ENCODE data around the gene ADSS2. TPM values are rescaled to one million over a fixed set of nuclear protein-coding genes. Genes with fewer than 3 reads are reported as not detected.

Gene ADSS2
- total RNA-seq, 1 donor from 2014 or later: 38.5 TPM

- intact Hi-C loops (cut with DNase I): no loop called here
- TF ChIP-seq, protein P1, sequence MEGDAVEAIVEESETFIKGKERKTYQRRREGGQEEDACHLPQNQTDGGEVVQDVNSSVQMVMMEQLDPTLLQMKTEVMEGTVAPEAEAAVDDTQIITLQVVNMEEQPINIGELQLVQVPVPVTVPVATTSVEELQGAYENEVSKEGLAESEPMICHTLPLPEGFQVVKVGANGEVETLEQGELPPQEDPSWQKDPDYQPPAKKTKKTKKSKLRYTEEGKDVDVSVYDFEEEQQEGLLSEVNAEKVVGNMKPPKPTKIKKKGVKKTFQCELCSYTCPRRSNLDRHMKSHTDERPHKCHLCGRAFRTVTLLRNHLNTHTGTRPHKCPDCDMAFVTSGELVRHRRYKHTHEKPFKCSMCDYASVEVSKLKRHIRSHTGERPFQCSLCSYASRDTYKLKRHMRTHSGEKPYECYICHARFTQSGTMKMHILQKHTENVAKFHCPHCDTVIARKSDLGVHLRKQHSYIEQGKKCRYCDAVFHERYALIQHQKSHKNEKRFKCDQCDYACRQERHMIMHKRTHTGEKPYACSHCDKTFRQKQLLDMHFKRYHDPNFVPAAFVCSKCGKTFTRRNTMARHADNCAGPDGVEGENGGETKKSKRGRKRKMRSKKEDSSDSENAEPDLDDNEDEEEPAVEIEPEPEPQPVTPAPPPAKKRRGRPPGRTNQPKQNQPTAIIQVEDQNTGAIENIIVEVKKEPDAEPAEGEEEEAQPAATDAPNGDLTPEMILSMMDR (IDR thresholded peaks at IDR 0.05): no peak
- DNase-seq: no peak
- H3K36me3 ChIP-seq: no peaks in the 10 kb centered on the region
- H3K4me3 ChIP-seq: no peak overlapping the region
- peak; percentile 58 to 64 for ATAC-seq
- peak overlapping the region; percentile 12 for H3K27ac ChIP-seq
- no peaks in the 10 kb centered on the region for H3K9me3 ChIP-seq
- H3K27me3 ChIP-seq (ENCODE audit: low read depth): no peaks in the 10 kb centered on the region
- H3K4me1 ChIP-seq: peaks cover 3% of the 10 kb centered on the region
Observed at GRCh38 chr1:244361764-244362473, 89.8 kb downstream of the ADSS2 start.

Other genes starting within 250 kb of the ADSS2 start
- gene CATSPERE, start 9.4 kb upstream of the ADSS2 start, total RNA-seq: 1.7 TPM
- 43.7 TPM for gene DESI2, start 201.2 kb upstream of the ADSS2 start, total RNA-seq